Motor neuron (in vitro differentiated cells): ENCODE data around the gene SLC50A1. TPM values are rescaled to one million over a fixed set of nuclear protein-coding genes. Genes with fewer than 3 reads are reported as not detected.
"Not testable (repeated sequence)": the region's sequence is repeated elsewhere in the genome, so short reads cannot be mapped to it uniquely, and the experiment has no call there.

Experiments
- ATAC-seq, 8 experiments: fragments of 200-7000 bp; cut with Tn5 transposase; replicated peaks in 6 of 8; 2 replicates each; pipeline ENCODE4 v1.8.0; 2021; ENCODE audit warnings: mild to moderate bottlenecking in 8 of 8, moderate library complexity in 8 of 8
- H3K27ac ChIP-seq, 2 donors: fragments of 250-450 bp; sonication (Bioruptor Pico); 2 replicates each; pipeline ENCODE4 v1.9.0; 2021; ENCODE audit warnings: antibody characterized with exemption in 2 of 2, mild to moderate bottlenecking in 2 of 2, moderate library complexity in 1 of 2
- H3K4me1 ChIP-seq, 2 donors: fragments of 250-450 bp; sonication (Bioruptor Pico); replicated peaks in 1 of 2; 2 replicates each; pipeline ENCODE4 v1.6.1; 2021; ENCODE audit warnings: antibody characterized with exemption in 2 of 2, mild to moderate bottlenecking in 2 of 2, moderate library complexity in 1 of 2
- H3K4me3 ChIP-seq, 5 donors: fragments of 250-450 bp; sonication (Bioruptor Pico); 2 replicates each; pipeline ENCODE4 v1.9.0; 2021; ENCODE audit warnings: antibody characterized with exemption in 5 of 5, mild to moderate bottlenecking in 5 of 5, moderate library complexity in 4 of 5
- WGBS, 10 experiments: fragments of 450-650 bp; shearing (Covaris generic); methylation state at CpG; one replicate each; pipeline ENCODE4 v1.0.0; 2022; 5-methylcytosine and 5-hydroxymethylcytosine counted together
- in situ Hi-C, 9 experiments: fragments of 400-800 bp; cut with MboI; loops; one replicate each; pipeline ENCODE4 v1.15.0; 2021; ENCODE audit warnings: low sequenced_read_pairs in 9 of 9, low pct_unique_long_range_greater_than_20kb in 2 of 9; ENCODE audit not compliant: unreplicated experiment in 9 of 9
- total RNA-seq, 8 experiments: library from RNA; unstranded; fragments of 300-600 nt; gene quantifications; 2 replicates each; pipeline versions ENCODE4 v1.2.3 to v1.2.4, GENCODE V29; 2022

SLC50A1 gene
- total RNA-seq, 8 experiments from 2014 or later = 11.7 to 54.8 (median 18.9) TPM

GRCh38 chr1:155104605-155105534 is 30.8 kb upstream of the SLC50A1 start:
- 35 to 73% (median 51%) methylated on average over 2 to 7 of the region's 7 CpGs; no CpG with 5 or more reads in 1 of the 10 experiments for WGBS, 10 experiments
- Histone ChIP-seq H3K27ac (no peak overlapping the region), H3K4me3 (no peak overlapping the region), H3K4me1 (no peaks in the 10 kb centered on the region)
- in situ Hi-C loops = loop anchor here in 1 of 9 experiments (10.0 kb wide), 1 partner anchor 60 kb away; no protein-coding TSS in a partner anchor
- ATAC-seq = no peak

GRCh38 chr1:155105604-155106011 is 30.0 kb upstream of the SLC50A1 start:
- in situ Hi-C loops = loop anchor here in 1 of 9 experiments (10.0 kb wide), 1 partner anchor 59 kb away; no protein-coding TSS in a partner anchor
- Histone ChIP-seq H3K4me1 (no peaks in the 10 kb centered on the region), H3K4me3 (no peak overlapping the region), H3K27ac (no peak overlapping the region)
- ATAC-seq = no peak
- 27 to 100% (median 61%) methylated on average over 2 to 7 of the region's 7 CpGs; no CpG with 5 or more reads in 2 of the 10 experiments for WGBS, 10 experiments

GRCh38 chr1:155106862-155107261 is 28.8 kb upstream of the SLC50A1 start:
- Histone ChIP-seq H3K27ac (no peak overlapping the region), H3K4me3 (no peak overlapping the region), H3K4me1 (no peaks in the 10 kb centered on the region)
- in situ Hi-C loops = loop anchor here in 1 of 9 experiments (10.0 kb wide), 1 partner anchor 58 kb away; no protein-coding TSS in a partner anchor
- no peak for ATAC-seq
- 22 to 100% (median 59%) methylated on average over 1 to 6 of the region's 6 CpGs; no CpG with 5 or more reads in 1 of the 10 experiments for WGBS, 10 experiments

GRCh38 chr1:155107309-155108264 is 28.1 kb upstream of the SLC50A1 start:
- 3 to 83% (median 46%) methylated on average over 2 to 11 of the region's 12 CpGs for WGBS, 10 experiments
- Histone ChIP-seq H3K4me1 (no peaks in the 10 kb centered on the region), H3K4me3 (no peak overlapping the region), H3K27ac (no peak overlapping the region)
- no peak for ATAC-seq
- in situ Hi-C loops = loop anchor here in 1 of 9 experiments (10.0 kb wide), 1 partner anchor 57 kb away; no protein-coding TSS in a partner anchor

- WGBS, 10 experiments = 30 to 100% (median 90%) methylated on average over 1 to 5 of the region's 5 CpGs; no CpG with 5 or more reads in 1 of the 10 experiments
- H3K27ac ChIP-seq = no peak overlapping the region
- in situ Hi-C loops = loop anchor here in 1 of 9 experiments (10.0 kb wide), 1 partner anchor 57 kb away; no protein-coding TSS in a partner anchor
- H3K4me1 ChIP-seq = no peaks in the 10 kb centered on the region
- no peak overlapping the region for H3K4me3 ChIP-seq
- no peak for ATAC-seq
These were observed 27.4 kb upstream of the SLC50A1 start for GRCh38 chr1:155108296-155108695.

- in situ Hi-C loops = no loop called here
- no peak for ATAC-seq
- WGBS, 10 experiments = 10 to 78% (median 68%) methylated on average over 2 to 8 of the region's 8 CpGs
These were observed 25.3 kb upstream of the SLC50A1 start for GRCh38 chr1:155110381-155110780.

GRCh38 chr1:155110826-155111225 is 24.8 kb upstream of the SLC50A1 start:
- WGBS, 10 experiments = 28 to 92% (median 75%) methylated on average over 1 to 8 of the region's 8 CpGs
- ATAC-seq = peak in 1 of 8 experiments; percentile 18
- Histone ChIP-seq H3K27ac (no peak overlapping the region), H3K4me3 (no peak overlapping the region), H3K4me1 (no peaks in the 10 kb centered on the region)
- in situ Hi-C loops = no loop called here

More at GRCh38 chr1:155110381-155110780, 25.3 kb upstream of the SLC50A1 start:
- H3K27ac ChIP-seq = no peak overlapping the region
- no peak overlapping the region for H3K4me3 ChIP-seq
- no peaks in the 10 kb centered on the region for H3K4me1 ChIP-seq

GRCh38 chr1:155113450-155113980 is 22.1 kb upstream of the SLC50A1 start:
- ATAC-seq = no peak
- no peak overlapping the region for H3K27ac ChIP-seq
- no peaks in the 10 kb centered on the region for H3K4me1 ChIP-seq
- 26 to 90% (median 71%) methylated on average over 1 to 5 of the region's 5 CpGs; no CpG with 5 or more reads in 1 of the 10 experiments for WGBS, 10 experiments
- no peak overlapping the region for H3K4me3 ChIP-seq
- in situ Hi-C loops = no loop called here

GRCh38 chr1:155116113-155116764 is 19.4 kb upstream of the SLC50A1 start:
- WGBS, 10 experiments = 0 to 100% (median 39%) methylated on average over 1 to 3 of the region's 5 CpGs; no CpG with 5 or more reads in 4 of the 10 experiments

GRCh38 chr1:155117610-155118009 is 18.0 kb upstream of the SLC50A1 start:
- no peak overlapping the region for H3K4me3 ChIP-seq
- WGBS, 10 experiments = 15 to 80% (median 50%) methylated on average over 1 to 2 of the region's 4 CpGs; no CpG with 5 or more reads in 5 of the 10 experiments
- ATAC-seq = no peak

More at GRCh38 chr1:155116113-155116764, 19.4 kb upstream of the SLC50A1 start:
- in situ Hi-C loops = no loop called here
- ATAC-seq = no peak
- Histone ChIP-seq H3K4me1 (no peaks in the 10 kb centered on the region), H3K4me3 (no peak overlapping the region), H3K27ac (no peak overlapping the region)

GRCh38 chr1:155118090-155118489 is 17.6 kb upstream of the SLC50A1 start:
- H3K27ac ChIP-seq, ATAC-seq, H3K4me3 ChIP-seq, H3K4me1 ChIP-seq, in situ Hi-C loops: not testable (repeated sequence)
- WGBS, 10 experiments = 54 to 93% (median 75%) methylated on average over 2 to 7 of the region's 7 CpGs; no CpG with 5 or more reads in 3 of the 10 experiments

More at GRCh38 chr1:155117610-155118009, 18.0 kb upstream of the SLC50A1 start:
- no peak overlapping the region for H3K27ac ChIP-seq
- no peaks in the 10 kb centered on the region for H3K4me1 ChIP-seq
- in situ Hi-C loops = no loop called here

GRCh38 chr1:155120253-155120652 is 15.4 kb upstream of the SLC50A1 start:
- WGBS, 10 experiments = 17 to 64% (median 53%) methylated on average over 1 to 6 of the region's 6 CpGs; no CpG with 5 or more reads in 3 of the 10 experiments
- Histone ChIP-seq H3K27ac (no peak overlapping the region), H3K4me1 (no peaks in the 10 kb centered on the region), H3K4me3 (no peak overlapping the region)
- in situ Hi-C loops = no loop called here
- ATAC-seq = no peak
